NAMALWA (cell line): ENCODE results near the gene DCTN2.
A peak's percentile ranks its signal among the peaks of the same experiment; 100 is the strongest.

Experiments
- DNase-seq: peaks from one replicate; pipeline ENCODE4 v3.0.0-alpha.2; 2015; ENCODE audit warnings: low spot score

DCTN2 gene

DNA sequence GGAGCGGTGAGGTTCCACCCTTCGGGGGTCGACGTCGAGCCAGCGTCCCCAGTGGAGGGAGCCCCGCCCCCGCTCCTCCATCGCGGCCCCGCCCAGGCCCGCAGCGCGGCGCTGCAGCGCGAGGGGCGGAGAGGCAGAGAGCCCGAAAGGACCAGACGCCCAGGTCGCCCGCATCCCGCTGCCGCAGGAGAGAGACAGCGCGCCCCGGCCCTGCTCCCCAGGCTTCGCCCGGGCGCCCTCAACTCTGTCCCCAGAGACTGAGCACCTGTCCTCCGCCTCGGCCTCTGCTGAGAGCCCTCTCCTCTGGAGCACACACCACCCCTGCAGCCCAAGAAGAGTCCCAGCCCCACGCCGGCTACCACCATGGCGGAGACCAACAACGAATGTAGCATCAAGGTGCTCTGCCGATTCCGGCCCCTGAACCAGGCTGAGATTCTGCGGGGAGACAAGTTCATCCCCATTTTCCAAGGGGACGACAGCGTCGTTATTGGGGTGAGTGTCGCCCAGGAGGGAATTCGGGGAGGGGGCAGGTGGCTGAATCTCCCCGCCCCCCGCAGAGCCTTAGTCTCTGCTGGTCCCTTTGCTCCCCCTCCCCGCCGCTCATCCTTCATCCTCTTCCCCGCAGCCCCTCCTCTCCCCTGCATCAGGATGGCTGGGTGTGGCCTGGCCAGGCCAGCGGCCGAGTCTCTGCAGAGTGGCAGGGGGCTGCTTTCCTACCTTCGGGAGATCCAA lies 3.1 kb upstream of the DCTN2 start, which contains the start of gene KIF5A:
KIF5A (plus strand) TSS at position 136 of the 732 bp plus-strand sequence; CDS start at position 364, 228 bp downstream.
- peak; percentile 72 for DNase-seq

DNA sequence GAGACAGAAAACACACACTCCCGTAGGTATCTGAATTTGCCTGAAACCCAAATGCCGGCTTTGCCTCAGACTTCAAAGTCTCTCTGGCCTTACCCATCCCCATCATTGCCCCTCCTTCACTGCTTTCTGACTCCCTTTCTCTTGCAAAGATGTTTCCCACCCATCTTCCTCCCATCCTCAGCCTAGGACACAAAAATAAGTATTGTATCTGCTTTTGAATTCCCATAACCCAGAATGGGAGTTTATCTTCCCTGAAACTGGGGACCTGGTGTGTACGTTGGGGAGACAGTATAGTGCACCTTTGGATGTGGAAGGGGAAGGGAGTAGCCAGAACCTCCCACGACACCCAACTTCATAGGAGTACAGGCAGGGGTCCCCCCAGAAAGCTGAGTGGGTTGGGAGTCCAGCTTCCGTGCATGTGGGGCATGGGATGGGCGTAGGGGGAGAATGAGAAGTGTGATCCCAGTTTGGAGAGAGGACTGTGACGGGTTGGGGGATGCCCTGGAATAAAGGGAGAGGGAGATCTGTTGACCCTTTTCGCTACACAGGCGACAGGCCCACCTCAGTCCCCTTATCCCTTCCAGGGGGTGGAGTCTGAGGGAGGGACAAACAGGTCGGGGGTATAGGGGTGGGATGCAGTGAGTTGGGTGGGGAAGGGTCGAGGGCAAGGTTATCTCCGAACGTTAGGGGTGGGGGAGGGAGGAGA lies 2.4 kb upstream of the DCTN2 start:
- DNase-seq, result no peak

DNA sequence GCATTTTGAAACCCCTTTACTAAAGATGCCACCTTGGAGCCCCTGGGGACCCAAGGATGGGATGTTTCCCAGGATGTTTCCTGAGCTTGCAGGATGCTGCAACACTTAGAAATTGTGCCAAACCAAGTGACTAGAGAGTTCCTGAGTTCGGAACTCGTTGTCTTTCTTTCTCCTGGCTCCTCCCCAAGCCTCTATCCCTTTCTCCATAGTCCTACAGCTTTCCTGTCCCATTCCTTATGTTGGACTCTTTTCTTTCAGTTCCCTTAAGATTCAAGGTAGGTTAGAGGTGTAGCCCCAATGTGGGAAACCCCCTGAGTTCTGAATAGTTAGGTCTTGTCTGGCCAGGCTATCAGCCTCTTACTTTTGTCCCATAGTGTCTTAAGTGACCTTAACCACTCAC lies 1.5 kb upstream of the DCTN2 start:
- no peak for DNase-seq

DNA sequence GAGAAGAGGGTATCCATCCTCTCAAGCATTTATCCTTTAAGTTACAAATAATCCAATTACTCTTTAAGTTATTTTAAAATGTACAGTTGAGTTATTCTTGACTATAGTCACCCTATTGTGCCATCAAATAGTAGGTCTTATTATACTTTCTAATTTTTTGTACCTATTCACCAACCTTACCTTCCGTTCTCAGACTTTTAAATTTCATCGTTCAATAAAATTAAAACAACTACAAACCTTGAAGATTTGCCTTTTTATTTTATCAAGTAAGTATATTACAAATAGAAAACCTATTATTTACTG lies 972 bp upstream of the DCTN2 start:
- no peak for DNase-seq

DNA sequence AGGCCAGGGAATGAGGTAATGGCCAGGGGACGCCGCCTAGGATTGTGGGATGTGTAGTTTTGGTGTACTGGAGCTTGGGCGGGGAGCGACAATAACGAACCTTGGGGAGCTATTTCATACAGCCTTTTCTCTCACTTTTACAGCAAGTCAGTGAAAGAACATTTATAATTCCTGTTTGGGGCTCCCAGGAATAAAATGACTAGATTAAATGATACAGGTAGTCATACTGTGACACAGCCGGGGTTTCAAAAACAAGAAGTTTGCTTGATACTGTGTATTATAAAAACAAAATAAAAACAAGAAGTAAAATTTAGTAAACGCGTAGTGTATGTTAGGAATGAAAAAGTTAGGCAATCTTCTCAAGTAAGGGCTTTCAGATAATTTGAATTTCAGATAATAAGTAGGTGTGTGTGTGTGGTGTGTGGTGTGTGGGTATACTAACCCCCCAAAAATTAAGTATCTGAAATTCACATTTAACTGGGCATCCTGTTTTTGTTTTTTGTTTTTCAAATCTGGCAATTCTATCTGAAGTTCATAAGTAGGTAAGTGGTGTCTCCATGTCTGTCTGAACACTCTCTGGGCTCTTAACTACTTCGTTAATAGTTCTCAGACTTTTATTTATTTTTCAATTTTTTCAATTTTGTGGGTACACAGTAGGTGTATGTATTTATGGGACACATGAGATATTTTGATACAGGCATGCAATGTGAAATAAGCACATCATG lies 458 bp upstream of the DCTN2 start:
- no peak for DNase-seq

DNA sequence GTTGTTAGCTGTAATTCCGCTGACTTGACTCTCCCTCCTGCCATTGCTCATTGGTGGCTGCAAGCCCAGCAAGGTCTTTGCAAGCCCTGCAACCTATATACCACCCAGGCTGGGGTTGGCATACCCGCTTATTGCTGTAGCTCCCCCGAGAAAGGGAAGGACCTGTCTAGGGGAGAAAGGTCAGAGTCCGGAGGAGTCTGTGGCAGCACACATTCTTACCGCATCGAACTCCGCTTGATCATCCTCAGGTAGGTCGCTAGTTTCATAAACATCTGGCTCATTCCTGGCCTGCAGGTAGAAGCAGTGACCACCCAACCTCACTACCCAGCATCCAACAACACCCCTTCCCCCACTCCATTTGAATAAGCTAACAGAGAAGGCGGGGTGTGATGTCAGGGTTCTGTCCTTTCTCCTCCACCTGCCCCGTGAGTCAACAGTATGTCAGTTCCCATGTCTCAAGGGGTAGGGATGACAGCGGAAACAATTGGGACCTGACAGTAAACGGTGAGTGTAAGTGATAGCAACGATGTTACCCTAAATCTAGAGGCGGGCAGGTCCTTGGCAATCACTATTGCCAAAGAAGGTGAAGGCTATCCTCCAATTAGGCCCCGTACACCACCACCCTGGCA lies 1.1 kb downstream of the DCTN2 start:
- no peak for DNase-seq

DNA sequence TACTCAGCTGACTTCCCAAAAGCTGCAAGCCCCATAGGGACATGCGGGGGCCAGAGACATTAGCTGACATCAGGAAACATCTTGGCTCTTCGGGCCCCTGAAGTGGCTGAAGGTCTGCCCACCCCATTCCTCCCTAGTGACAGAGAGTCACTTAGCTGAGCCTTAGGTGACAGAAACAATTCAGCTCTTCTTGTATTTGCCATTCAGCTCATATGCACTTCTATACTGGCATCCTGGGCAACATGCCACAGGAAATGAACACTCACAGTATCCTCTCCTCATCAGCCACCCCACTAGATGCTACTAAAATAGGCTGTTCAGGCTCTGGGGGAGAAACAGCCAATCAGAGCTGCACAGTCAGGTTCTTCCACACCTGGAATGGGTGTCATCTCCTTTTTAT lies 3.4 kb downstream of the DCTN2 start:
- DNase-seq, result no peak

DNA sequence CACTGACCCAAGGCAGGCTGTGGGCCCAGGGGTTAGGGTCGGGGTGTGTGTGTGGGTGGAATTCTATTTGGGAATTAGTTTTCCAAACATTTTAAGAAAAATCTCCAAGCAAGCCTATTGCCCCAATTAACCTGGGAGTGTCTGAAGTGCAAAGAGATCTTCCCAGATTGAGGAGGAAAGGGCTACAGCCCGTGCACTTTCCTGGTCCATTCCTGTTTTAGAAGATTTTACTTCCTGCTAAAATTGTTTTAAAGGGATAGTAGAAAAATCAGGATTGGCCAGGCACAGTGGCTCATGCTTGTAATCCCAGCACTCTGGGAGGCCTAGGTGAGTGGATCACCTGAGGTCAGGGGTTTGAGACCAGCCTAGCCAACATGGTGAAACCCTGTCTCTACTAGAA lies 5.3 kb downstream of the DCTN2 start:
- DNase-seq, result no peak

DNA sequence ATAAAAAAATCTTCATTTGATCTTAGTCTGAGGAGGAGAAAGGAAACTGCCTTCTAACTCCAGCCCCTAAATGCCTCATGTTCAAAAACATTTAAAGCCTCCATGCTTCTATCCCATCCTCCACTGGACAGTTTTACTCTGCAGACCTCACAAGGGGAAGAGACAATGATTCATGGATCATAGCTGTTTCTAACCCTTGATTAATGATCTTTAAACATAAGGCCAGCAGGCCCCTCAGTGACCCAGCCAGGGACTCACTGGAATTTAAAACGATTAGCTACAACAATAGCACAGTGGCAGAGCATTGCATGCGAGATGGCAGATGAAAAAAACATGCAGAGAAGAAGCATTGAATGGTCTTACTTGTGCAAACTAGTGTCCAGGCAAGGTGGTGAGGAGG lies 6.0 kb downstream of the DCTN2 start:
- DNase-seq, result no peak

DNA sequence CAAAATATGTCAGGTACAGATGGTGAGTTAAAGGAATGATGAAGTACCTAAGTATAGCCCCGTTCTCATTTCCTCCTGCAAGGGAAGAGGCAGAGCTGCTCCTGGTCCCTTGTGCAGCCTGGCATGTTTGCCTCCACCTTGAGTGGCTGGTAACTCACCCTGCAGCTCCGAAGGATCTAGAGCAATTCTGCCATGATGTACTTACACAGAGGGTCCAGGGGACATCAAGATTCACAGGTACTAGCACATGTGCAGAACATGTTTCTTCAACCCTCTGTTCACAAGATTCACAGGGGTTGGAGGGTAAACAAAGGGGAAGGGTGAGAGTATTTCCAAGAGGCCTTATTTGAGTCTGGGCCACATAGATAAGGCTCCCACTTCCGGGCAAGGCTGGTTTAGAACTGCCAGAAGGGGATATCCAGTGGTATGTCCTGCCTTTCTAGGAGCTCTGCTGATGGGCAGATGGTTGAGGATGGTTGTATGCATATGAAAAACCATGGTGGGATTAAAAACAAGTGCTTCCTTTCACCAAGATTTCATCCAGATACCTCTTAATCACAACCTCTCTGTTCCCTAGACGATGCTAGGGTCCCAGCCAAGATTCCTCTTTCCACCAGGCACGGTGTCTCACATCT lies 7.7 kb downstream of the DCTN2 start:
- no peak for DNase-seq

DNA sequence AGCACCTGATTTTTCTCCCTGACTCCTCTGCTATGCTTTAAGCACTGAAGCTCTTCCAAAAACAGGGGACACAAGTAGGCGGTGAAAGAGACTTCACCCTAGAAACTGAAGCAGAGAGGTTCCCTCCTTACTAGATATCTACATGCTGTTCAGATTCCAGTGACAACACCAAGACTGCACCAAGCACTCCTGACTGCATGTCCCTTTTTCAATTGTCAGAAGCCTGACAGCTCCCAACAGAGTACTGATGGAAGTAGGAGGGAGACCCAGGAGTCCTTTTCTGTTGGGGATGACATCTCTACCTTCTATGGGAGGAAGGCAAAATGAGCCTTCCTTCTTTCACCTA lies 10.4 kb downstream of the DCTN2 start:
- DNase-seq, result no peak

DNA sequence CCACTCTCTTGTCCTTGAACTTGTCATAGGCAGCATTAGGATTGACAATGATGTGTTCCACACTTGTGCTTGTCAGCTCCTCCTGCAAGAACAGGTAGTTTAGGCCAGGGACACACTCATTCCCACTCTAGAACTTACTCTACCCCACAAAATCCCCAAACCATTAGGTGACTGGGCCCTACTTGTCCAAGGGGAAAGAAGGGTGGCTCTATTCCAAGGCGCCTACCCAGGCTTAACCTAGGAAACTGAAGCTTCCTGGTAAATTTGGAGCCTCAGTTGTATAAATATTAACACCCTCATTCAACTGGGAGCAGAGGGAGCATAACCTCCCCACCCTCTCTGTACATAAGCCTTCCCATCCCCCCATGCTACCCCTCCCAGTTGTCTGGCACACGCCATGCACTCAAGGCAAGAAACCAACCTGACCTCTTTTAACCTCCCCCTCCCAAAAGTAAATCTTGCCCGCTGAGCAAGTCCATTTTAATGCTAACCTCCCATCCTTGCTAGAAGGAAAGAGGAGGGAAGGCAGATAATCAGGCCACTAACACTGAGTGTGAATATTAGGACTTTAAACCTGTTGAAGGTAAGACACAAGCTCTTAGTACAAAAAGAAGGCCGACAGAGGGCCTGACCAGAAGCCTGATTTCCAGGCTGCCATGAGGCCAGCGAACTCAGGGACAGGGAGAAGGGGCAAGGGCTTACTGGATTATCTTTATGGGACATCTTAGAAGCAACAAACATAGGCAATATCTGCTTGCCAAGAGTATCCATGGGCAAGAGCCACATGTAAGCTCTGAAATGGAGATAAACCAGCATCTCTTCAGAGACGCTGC lies 11.0 kb downstream of the DCTN2 start:
- no peak for DNase-seq

DNA sequence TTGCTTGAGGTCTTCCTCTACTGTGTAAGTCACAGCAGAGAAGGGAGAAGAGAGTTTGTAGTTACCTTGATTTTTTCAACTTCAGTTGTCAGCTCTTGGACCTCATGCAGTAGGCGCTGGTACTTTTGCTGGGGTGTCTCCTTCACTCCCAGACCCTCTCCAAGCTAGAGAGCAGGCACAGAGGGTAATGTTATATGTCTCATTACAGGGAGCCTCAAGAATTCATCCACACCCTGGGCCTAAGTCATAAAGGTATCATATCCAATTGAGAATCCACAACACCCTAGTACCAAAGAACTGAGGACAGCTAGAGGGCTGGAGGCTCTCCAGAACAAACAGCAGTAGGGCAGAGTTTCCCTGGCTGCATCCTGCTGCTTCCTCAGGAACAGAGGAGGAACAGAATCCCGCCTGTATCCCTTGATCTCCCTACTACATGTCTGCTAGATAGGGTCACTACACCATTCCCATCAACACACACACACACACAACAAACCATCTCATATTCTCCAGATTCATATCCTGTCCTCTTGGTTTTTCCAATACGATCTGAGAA lies 11.9 kb downstream of the DCTN2 start:
- no peak for DNase-seq

DNA sequence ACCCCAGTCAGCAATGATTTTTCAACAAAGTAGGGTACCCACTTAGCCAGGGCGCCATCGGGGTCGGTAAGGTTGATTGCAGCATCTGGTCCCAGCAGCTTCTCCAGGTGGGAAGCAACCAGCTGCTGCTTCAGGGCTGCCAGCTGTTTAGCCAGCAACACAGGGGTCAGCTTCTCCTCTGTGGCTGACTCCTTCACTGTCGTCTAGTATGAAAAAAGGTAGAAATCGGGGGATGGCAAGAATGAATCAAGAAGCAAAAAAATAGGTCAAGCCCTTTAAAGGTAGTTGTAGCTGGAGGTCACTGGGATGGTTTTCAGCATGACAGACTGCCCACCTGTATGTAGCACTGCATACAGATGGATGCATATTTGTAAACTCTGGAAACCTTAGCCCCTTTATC lies 12.7 kb downstream of the DCTN2 start:
- no peak for DNase-seq

DNA sequence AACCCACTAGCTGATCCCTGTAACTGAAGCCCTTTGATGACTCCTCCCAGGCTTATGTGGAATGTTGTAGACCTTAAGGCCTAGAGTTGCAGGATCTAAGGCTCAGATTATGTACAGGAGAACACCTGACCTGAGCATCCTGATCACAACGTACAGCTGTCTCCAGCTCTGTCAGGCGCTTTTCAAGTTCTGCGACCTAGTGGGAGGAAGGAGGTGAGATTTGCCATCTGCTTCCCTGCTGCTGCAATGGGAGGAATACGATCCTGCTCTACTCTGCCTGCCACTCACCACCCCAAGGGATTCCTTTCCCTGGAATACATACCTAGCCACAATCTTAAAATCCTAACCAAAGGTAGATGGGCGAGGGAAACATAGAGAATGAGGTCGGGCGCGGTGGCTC lies 13.9 kb downstream of the DCTN2 start:
- DNase-seq, result no peak

DNA sequence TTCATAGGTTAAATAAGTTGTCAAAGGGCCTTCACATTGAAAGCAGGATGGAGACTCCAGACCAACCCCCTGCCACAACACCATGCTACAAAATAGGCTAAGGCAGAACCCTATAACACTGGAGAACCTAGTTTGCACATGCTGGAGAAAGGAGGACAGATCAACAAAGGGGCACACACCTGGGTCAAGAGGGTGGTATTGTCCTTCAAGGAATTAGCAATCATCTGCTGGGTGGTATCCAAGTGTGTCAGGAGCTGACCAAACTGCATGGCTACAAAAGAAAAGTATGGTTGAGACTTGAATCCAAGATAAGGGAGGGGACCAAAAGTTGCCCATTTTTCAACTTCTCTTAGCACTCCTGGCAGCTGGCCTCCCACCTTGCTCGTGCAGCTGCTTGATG lies 15.2 kb downstream of the DCTN2 start:
- no peak for DNase-seq

DNA sequence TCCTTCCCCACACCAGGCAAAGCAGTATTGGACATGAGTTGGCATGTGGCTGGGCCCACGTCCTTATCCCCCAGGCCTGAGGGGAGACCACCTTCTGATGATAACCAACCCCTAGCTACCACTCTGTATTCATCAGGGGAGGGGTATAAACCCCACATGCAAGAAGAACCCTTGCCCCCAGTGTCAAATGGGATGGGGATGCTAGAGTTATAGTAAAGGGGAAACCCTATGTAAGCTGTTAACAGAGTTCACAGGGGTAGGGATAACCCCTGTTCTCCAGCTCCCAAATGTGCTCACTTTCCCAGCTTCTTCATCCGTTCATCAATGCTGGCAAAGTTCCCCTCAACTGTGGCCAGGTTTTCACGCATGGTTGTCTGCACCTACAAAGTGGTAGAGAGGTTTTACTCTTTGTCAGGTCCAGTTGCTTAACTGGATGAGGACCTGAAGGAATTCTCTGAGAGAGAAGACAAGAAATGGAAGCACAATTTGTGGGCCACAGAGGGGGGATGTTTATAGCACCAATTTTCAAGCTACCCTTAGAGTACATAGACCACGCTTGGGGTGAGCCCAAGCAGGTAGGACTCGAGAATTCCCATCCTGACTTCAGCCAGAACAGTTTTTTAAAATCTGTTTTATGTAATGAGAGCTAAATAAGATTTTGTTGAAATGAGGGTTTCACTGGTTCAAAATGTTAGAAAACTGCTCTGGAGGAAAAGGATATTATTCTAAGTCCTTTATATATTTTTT lies 16.4 kb downstream of the DCTN2 start:
- DNase-seq, result no peak

DNA sequence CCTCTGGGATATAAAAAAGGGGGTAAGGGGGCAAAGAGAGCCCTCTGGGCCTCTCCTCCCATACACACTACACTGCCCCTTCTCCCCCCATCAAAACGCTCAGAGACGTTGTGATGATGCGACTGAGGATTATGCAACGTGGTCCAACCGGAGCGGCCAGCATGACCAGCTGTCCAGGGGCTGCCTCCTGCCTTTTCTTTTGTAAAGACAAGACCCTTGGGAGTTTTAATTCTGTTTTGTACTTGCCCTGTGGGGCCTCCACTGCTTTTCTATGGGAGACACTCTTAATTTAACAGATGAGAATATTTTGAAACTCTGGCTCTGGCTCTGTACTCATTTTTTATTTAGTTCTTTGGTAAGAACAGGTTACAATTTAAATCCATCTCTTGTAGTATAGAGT lies 17.2 kb downstream of the DCTN2 start:
- DNase-seq, result no peak

DNA sequence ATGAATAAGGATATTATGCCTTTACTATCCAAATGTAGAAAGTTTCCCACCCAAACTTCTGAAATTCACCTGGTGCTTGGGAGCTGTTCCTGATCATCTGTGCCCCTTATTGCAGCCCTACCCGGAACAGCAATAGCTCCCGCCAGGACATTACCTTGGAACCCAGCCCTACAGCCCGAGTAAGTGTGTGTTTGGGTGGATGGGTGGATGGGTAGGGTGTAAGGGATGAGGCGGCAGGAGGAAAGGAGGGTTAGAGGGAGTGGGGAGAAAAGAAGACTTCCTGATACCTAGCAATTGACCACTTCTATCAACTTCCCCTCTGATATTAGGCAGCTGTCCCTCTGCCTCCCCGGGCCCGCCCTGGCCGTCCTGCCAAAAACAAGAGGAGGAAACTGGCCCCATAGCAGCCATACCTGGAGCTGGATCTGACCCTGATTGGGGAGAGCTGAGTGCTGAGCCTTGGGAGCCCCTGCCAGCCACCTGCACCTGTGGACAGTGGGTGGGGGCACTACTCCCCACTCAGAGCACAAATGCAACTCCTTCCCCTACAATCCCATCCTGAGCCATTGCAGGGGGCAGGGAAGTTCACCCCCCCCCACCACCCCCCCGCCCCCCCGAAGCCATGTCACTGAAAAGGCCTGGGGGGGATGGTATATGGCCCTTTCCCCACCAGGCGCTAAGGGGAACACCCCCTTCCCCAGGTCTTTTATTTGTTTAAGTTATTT lies 18.0 kb downstream of the DCTN2 start:
- DNase-seq, result no peak

DNA sequence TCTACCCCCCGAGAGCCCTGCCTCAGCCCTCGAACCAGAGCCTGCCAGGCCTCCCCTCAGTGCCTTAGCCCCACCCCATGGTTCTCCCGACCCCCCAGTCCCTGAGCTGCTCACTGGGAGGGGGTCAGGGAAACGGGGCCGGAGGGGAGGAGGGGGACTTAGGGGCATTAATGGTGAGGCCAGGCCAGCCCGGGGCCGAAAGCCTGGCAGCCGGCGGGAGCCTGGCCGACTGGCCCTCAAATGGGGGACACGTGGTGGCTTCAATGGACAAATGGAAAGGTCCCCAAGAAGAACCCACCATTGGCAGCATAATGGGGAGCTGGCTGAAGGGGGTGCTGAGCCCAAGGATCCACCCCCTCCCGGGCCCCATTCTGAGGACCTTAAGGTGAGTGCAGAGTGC lies 18.8 kb downstream of the DCTN2 start:
- DNase-seq, result no peak
